Skeletal muscle satellite cell (primary cell): Measurements from ENCODE around the gene TWNK.
A peak's percentile ranks its signal among the peaks of the same experiment; 100 is the strongest.

ENCODE experiments used
- H3K27me3 ChIP-seq: 2 replicates; pipeline ENCODE4 v1.7.0; 2013; ENCODE audit warnings: low read length; ENCODE audit not compliant: control insufficient read depth, insufficient read depth
- H3K36me3 ChIP-seq: 2 replicates; pipeline ENCODE4 v1.7.0; 2013; ENCODE audit warnings: mild to moderate bottlenecking, control low read depth, low read length; ENCODE audit not compliant: insufficient read depth
- H3K4me1 ChIP-seq: 2 replicates; pipeline ENCODE4 v1.7.0; 2013; ENCODE audit warnings: low read length; ENCODE audit not compliant: control insufficient read depth, insufficient read depth
- H3K4me2 ChIP-seq: 2 replicates; pipeline ENCODE4 v1.7.0; 2013; ENCODE audit warnings: mild to moderate bottlenecking, low read length
- H3K4me3 ChIP-seq: 2 replicates; pipeline ENCODE4 v1.7.0; 2013; ENCODE audit warnings: low read length
- H3K9ac ChIP-seq: 2 replicates; pipeline ENCODE4 v1.7.0; 2013; ENCODE audit warnings: mild to moderate bottlenecking, low read depth, low read length, moderate library complexity
- H3K9me3 ChIP-seq: replicated peaks from 2 replicates; pipeline ENCODE4 v1.7.0; 2013; ENCODE audit warnings: mild to moderate bottlenecking, control low read depth, low read length

TWNK gene

GRCh38 chr10:101018118-101018599 lies 30.8 kb downstream of the TWNK start:
- H3K27me3 ChIP-seq: no peaks in the 10 kb centered on the region
- H3K9ac ChIP-seq: no peak overlapping the region

GRCh38 chr10:101018600-101019439 lies 31.5 kb downstream of the TWNK start:
- no peak overlapping the region for H3K4me3 ChIP-seq
- H3K4me2 ChIP-seq: peak overlapping the region; percentile 27
- no peaks in the 10 kb centered on the region for H3K9me3 ChIP-seq
- H3K36me3 ChIP-seq: no peaks in the 10 kb centered on the region
- H3K4me1 ChIP-seq: peaks cover 23% of the 10 kb centered on the region
- H3K27me3 ChIP-seq: no peaks in the 10 kb centered on the region
- H3K9ac ChIP-seq: no peak overlapping the region

More at GRCh38 chr10:101018118-101018599, 30.8 kb downstream of the TWNK start:
- Histone ChIP-seq H3K36me3 (no peaks in the 10 kb centered on the region), H3K4me1 (peaks cover 29% of the 10 kb centered on the region), H3K9me3 (no peaks in the 10 kb centered on the region), H3K4me2 (no peak overlapping the region), H3K4me3 (no peak overlapping the region)

GRCh38 chr10:101019440-101019703 lies 32.0 kb downstream of the TWNK start:
- Histone ChIP-seq H3K4me1 (peaks cover 18% of the 10 kb centered on the region), H3K9ac (no peak overlapping the region), H3K27me3 (no peaks in the 10 kb centered on the region), H3K36me3 (no peaks in the 10 kb centered on the region), H3K9me3 (no peaks in the 10 kb centered on the region), H3K4me3 (no peak overlapping the region), H3K4me2 (no peak overlapping the region)

GRCh38 chr10:101020427-101021075 lies 33.2 kb downstream of the TWNK start:
- no peaks in the 10 kb centered on the region for H3K27me3 ChIP-seq
- H3K4me1 ChIP-seq: peaks cover 7% of the 10 kb centered on the region
- H3K36me3 ChIP-seq: no peaks in the 10 kb centered on the region
- H3K9me3 ChIP-seq: no peaks in the 10 kb centered on the region
- no peak overlapping the region for H3K9ac ChIP-seq
- H3K4me3 ChIP-seq: no peak overlapping the region
- no peak overlapping the region for H3K4me2 ChIP-seq

- peaks cover 4% of the 10 kb centered on the region for H3K4me1 ChIP-seq
- no peak overlapping the region for H3K4me2 ChIP-seq
- no peaks in the 10 kb centered on the region for H3K27me3 ChIP-seq
Observed at GRCh38 chr10:101021239-101021638, 33.9 kb downstream of the TWNK start.

GRCh38 chr10:101021692-101022251 lies 34.4 kb downstream of the TWNK start:
- no peak overlapping the region for H3K4me3 ChIP-seq
- H3K36me3 ChIP-seq: no peaks in the 10 kb centered on the region
- no peaks in the 10 kb centered on the region for H3K9me3 ChIP-seq
- no peak overlapping the region for H3K4me2 ChIP-seq
- peaks cover 4% of the 10 kb centered on the region for H3K4me1 ChIP-seq
- no peaks in the 10 kb centered on the region for H3K27me3 ChIP-seq
- H3K9ac ChIP-seq: no peak overlapping the region

More at GRCh38 chr10:101021239-101021638, 33.9 kb downstream of the TWNK start:
- Histone ChIP-seq H3K4me3 (no peak overlapping the region), H3K9ac (no peak overlapping the region), H3K9me3 (no peaks in the 10 kb centered on the region), H3K36me3 (no peaks in the 10 kb centered on the region)

- no peak overlapping the region for H3K9ac ChIP-seq
- no peaks in the 10 kb centered on the region for H3K9me3 ChIP-seq
- H3K36me3 ChIP-seq: no peaks in the 10 kb centered on the region
- peaks cover 4% of the 10 kb centered on the region for H3K4me1 ChIP-seq
- no peak overlapping the region for H3K4me3 ChIP-seq
- no peak overlapping the region for H3K4me2 ChIP-seq
- peaks cover 4% of the 10 kb centered on the region for H3K27me3 ChIP-seq
Observed at GRCh38 chr10:101022967-101023705, 35.8 kb downstream of the TWNK start.

- peaks cover 10% of the 10 kb centered on the region for H3K4me1 ChIP-seq
- no peak overlapping the region for H3K9ac ChIP-seq
- H3K27me3 ChIP-seq: peaks cover 4% of the 10 kb centered on the region
- no peak overlapping the region for H3K4me2 ChIP-seq
- no peaks in the 10 kb centered on the region for H3K9me3 ChIP-seq
- H3K4me3 ChIP-seq: no peak overlapping the region
- no peaks in the 10 kb centered on the region for H3K36me3 ChIP-seq
Observed at GRCh38 chr10:101027106-101027720, 39.9 kb downstream of the TWNK start.

- peaks cover 13% of the 10 kb centered on the region for H3K4me1 ChIP-seq
- no peaks in the 10 kb centered on the region for H3K36me3 ChIP-seq
- H3K9me3 ChIP-seq: no peaks in the 10 kb centered on the region
- no peak overlapping the region for H3K4me2 ChIP-seq
- H3K9ac ChIP-seq: no peak overlapping the region
- peaks cover 4% of the 10 kb centered on the region for H3K27me3 ChIP-seq
- no peak overlapping the region for H3K4me3 ChIP-seq
Observed at GRCh38 chr10:101028446-101029337, 41.3 kb downstream of the TWNK start.

- Histone ChIP-seq H3K4me3 (no peak overlapping the region), H3K27me3 (peaks cover 4% of the 10 kb centered on the region), H3K36me3 (peaks cover 4% of the 10 kb centered on the region), H3K4me2 (no peak overlapping the region), H3K4me1 (peaks cover 13% of the 10 kb centered on the region), H3K9ac (no peak overlapping the region), H3K9me3 (no peaks in the 10 kb centered on the region)
Observed at GRCh38 chr10:101029520-101030295, 42.4 kb downstream of the TWNK start.
